Right hindlimb (tissue), 1 donor: ENCODE data around the gene PRKG1.
A peak's percentile ranks its signal among the peaks of the same experiment; 100 is the strongest.

ENCODE experiments used
- DNase-seq: peaks from one replicate; pipeline ENCODE4 v3.0.0-alpha.2; 2018

PRKG1 gene

GRCh38 chr10:51077074-51077473 is 2.8 kb downstream of the PRKG1 start:
- DNase-seq = no peak

GRCh38 chr10:51077507-51077906 is 3.2 kb downstream of the PRKG1 start:
- no peak for DNase-seq

DNA sequence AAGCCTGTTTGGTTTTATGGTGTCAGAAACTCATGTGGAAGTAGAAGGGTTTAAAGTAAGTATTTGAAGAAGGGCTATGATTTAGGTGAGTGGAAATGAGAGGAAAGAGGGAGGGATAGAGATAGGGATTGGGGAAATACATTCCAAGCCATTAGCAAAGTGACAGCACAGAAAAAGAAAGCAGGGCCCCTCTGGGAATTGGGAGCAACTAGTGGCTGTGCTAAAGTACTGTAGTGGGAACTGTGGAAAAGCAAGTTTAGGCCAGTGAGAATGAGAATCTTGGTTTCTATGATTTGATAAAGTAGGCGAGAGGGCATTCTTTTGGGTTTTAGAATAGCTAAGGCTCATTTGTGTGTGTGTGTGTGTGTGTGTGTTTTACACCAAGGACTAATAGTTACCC is 5.0 kb downstream of the PRKG1 start:
- no peak for DNase-seq

DNA sequence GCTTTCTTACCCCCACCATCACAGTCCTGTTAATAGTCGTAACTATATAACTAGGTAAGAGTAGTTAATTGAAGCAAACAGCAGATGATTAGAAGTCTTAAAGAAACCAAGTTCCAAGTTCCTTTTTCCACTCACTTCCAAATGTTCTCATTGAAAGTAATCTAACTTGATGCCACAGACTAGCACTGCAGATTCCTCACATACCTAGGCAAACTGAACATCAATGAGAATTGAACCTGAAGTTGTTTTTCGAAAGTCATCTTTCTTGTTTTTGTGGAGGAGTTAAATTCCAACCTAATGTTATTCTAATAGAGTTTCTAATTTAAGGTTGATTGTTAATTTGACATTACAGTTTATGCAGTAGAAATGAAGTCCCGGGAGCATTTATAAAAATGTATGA is 5.5 kb downstream of the PRKG1 start:
- no peak for DNase-seq

DNA sequence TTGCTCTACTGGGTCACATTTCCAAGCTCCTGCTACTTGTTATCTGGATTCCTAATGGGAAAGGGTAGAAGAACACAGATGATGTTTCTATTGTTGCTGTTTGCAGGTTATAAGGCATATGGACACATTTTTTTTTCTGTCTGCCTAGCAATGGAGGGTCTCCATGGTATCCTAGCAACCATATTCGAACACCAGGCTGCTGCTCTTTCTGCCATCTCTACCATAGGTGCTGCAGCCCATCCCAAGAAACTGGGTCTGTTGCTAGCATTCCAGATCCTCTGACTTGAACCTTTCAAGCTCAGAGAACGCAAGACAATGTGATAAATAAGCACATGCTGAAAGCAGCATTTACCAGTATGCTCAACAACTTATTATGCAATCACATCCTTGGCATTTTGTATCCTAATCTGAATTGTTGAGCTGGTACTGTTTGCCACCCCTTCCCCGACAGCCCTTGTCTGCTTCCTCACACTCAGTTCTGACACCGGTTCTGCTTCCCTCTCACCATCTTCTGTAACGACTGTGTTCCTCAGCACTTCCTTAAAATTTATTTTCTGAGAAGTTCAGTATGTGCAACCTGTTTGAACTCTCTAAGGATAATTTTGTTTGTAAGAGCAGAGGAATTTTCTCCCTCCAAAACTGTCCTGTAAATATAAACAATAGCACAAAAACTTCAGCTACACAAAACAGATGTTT is 6.2 kb downstream of the PRKG1 start:
- no peak for DNase-seq

DNA sequence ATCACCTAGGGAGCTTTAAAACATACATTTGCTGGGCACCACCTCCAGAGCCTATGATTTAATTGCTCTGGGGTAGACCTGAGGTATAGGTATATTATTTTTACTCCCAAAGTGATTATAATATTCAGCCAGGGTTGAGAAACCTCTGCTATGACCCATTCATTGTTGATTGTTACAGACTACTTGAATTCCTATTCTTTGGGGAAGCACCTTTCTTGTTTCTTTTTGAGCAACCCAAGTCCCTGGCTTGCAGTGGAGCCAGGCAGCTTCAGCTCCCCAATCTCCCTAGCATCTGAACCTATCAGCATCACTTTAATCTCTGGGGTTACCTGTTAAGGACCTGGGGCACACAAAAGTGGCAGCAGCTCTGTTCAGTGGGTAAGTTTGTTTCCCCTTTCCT is 8.6 kb downstream of the PRKG1 start:
- DNase-seq = no peak

- no peak for DNase-seq
Measured at GRCh38 chr10:51083356-51083853, 9.1 kb downstream of the PRKG1 start.

DNA sequence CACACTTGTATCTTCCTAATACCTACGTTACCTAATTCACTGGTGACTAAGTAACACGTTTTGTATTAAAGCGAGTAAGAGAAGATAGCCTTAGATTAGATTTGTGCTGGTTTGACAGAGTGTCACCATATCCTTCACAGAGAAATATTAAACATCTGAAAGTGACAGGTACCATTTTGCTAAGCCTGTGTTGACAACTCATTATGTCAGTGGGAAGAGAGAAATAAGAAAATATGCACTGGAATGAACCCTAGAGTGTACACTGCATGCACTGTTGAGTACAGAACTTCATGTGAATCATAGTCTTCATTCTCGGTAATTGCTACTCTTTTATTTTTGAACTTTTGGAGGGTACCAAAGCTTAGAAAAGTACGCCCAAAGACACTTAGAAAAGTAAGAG is 10.9 kb downstream of the PRKG1 start:
- DNase-seq = no peak

DNA sequence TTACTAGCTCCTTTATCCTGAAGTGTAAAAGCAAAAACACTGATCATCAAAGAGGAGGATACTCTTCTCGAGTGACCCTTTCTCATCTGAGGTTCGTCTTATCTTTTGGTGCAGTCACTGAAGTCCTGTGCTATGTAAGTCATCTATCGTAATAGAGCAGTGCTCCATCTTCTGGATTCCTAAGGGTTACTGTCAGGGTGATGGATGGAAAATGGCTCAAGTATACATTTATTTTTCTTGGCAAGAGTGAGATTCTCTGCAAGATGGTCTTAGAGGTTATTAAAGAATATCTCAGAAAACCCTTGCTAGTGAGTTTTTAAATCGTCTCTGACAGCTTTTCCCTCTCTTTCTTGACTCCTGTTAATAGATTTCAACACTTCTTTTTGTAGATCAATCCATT is 12.4 kb downstream of the PRKG1 start:
- no peak for DNase-seq

DNA sequence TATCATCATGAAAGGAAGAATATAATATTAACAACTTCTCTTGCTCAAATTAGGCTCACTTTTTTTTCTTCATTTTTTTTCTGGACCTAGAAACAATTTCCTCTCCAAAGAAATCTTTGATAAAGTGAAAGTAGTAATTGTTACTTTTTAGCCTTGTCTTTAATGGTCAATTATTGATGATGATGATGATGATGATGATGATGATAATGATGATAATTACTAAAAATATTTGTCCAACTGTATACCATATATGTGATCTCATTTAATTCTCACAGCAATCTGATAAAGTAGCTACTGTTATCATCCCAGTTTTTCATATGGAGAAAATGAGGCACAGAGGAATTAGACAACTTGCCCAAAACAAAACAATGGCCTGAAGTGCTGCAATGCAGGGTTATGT is 12.8 kb downstream of the PRKG1 start:
- no peak for DNase-seq

- no peak for DNase-seq
Measured at GRCh38 chr10:51090190-51090589, 15.9 kb downstream of the PRKG1 start.

- DNase-seq = no peak
Measured at GRCh38 chr10:51092402-51092801, 18.1 kb downstream of the PRKG1 start.

DNA sequence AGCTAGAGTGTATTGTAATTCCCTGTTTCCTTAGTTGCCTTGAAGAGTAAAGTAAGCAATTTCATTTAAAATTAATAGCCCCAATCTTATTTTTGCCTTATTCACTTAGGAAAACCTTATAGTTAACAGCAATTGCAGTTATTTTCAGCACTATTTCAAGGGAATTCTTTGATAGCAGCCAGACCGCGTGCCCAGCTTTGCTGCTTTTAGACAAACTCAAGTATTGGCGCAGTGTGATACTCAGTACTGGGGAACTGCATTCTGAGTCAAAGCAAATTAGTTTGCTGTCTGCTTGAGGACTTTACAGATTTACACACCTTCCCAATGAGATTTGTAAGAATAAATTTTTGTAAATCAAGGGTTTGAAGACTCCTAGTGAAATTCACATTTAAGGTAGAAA is 21.2 kb downstream of the PRKG1 start:
- DNase-seq = no peak

GRCh38 chr10:51097546-51097945 is 23.3 kb downstream of the PRKG1 start:
- no peak for DNase-seq

DNA sequence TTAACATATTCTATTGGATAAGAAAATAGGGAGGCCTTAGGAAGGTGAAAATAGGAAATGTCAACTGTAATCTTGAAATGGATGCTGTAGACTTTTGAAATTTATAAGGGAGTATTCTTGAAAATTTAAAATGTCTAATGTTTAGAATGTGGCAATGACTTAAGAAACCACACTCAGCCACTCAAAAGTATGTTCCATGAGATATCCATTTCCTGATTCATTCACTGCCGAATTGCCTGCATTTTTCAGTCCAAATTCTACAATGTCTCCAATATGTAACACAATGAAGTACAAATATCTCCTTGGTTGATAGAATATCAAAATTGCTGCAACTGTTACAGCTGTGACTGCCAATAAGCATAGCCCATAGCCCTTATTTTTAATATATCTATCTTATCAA is 25.9 kb downstream of the PRKG1 start:
- DNase-seq = no peak

- DNase-seq = no peak
Measured at GRCh38 chr10:51103554-51104217, 29.4 kb downstream of the PRKG1 start.

DNA sequence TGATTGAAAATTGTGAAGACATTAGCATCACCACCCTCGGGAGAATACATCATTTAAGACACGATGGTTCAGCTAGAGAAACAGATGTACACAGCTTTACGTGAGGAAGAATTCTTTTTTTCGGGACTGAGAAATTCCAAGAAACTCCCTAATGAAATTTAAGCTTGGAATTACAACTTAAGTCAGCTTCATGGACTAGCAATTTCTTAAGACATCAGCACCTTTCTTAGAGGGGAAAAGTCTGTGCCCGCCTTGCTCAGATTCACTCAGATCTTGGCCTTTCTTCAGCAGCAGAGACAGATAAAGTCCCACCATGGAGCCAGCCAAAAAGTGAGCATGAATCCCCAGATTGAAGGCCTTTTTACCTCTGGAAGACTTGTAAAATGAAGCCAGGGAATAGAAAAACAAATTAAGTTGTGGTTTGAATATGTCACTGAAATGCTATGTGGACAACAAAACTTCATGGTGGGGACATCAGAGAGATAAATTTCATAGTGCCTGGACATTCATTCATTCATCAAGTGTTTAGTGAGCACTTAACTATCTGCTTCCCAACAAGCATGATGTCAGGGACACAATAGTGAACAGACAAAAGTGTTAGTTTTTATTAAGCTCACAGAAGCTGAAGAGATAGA is 32.1 kb downstream of the PRKG1 start:
- DNase-seq = no peak

DNA sequence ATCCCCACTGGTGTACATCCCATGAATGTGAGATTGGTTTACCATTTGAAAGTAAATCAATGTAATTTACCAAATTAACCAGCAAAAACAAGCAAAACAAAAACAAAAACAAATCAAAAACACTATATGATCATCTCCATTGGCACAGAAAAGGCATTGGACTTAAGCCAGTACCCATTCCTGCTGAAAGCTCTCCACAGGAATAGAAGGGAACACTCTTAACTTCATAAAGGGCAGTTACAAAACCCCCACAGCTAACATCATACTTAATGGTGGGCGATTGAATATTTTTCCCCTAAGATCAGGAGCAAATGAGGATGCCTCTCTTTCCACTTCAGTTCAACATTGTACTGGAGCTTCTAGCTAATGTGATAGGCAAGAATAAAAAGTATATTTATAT is 34.1 kb downstream of the PRKG1 start:
- DNase-seq = no peak

DNA sequence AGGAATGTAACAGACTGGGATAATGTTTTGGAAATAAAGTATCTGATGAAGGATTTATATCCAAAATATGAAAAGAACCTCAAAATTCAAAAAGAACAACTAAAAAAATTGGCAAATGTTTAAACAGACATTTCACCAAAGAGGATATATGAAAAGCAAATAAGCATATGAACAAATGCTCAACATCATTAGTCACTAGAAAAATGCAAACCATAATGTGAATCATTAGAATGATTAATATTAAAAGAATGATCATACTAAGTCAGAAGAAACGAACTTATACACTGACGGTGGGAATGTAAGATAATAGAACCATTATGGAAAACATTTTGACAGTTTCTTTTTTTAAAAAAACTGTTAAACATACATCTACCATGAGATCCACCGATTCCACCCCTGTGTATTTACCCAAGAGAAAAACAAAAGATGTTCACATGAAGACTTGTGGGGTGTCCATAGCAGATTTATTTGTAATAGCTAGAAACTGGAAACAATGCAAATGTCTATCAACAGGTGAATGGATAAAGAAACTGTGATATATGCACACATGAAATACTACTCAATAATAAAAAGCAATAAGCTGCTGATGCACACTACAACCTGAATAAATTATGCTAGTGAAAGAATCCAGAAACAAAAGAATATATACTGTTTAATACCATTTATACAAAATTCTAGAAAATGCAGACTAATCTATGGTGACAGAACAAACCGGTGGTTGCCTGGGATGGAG is 35.7 kb downstream of the PRKG1 start:
- no peak for DNase-seq

- no peak for DNase-seq
Measured at GRCh38 chr10:51112013-51112412, 37.7 kb downstream of the PRKG1 start.

DNA sequence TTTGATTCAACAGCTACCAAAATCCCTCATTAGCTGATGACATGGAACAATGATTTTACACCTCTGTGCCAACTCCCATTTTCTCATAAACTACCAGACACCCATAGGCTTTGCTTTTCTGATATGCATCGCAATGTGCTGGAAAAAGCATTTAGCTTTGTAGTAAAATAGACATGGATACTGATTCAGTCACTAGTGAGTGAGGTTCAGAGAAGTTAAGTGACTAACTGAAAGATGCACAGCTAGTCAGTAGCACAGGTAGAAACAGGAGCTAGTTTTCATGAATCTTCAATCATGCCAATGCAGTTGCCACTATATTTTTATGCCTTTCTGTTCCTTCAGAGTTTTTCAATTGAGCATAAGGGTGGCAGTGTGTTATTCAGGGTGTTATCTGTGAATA is 38.7 kb downstream of the PRKG1 start:
- DNase-seq = no peak

DNA sequence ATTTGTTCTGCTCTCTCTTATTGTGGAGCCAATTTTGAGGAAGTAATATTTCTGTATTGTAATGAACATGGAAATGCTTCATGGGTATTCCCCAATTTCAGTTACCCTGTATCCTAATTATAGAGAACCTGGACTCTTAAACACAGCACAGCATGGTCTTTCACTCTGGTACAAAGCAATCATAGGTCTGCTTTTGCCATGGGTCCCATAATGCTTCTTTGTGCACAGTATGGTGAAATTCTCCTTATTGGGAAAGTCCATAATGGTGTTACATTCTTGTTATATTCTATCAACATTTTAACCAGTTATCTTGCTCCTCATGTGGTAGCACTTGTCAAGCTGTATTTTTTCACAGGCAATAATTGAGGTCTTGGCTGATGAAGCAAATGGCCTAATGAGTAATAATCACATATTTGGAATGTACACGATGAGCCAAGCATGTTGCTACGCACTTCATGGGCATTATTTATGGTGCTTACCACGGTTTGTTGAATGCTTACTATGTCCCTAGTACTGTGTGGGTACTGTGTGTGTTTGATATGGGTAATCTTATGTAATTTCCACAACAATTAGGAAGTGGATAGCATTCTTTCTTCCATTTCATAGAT is 42.9 kb downstream of the PRKG1 start:
- no peak for DNase-seq

- DNase-seq = peak; percentile 26
Measured at GRCh38 chr10:51117794-51118193, 43.5 kb downstream of the PRKG1 start.
